Esophagus (tissue), 2 donors: ENCODE measurements around the gene CD8B2. TPM values are rescaled to one million over a fixed set of nuclear protein-coding genes. Genes with fewer than 3 reads are reported as not detected.

Experiments used
- polyA plus RNA-seq, 2 donors: library from polyadenylated mRNA; stranded (reverse); fragments of 200-250 nt; gene quantifications; one replicate each; pipeline ENCODE4 v1.2.3, GENCODE V29; 2013
- donor health status: healthy with polysubstance abuse.
- donor health status: Bipolar disorder and iron deficiency.

The CD8B2 gene
- polyA plus RNA-seq, 2 donors = 0.06 to 0.10 TPM

Other genes with a start within 250 kb of the CD8B2 start
- under 1 TPM; 0.06 to 0.12 TPM for gene RGPD3, start 19.0 kb upstream of the CD8B2 start, polyA plus RNA-seq